WTC11 (cell line): ENCODE measurements around the gene CARD19. TPM values are rescaled to one million over a fixed set of nuclear protein-coding genes. Genes with fewer than 3 reads are reported as not detected.

Experiments used
- ATAC-seq: fragments of 200-7000 bp; cut with Tn5 transposase; 2 replicates; pipeline ENCODE4 v1.10.0; 2021; ENCODE audit warnings: mild to moderate bottlenecking, moderate library complexity
- CTCF ChIA-PET: fragments of 300-600 bp; sonication (Branson Sonifier 250); formaldehyde crosslinking; loops from one replicate; lab custom pipeline; 2021; ENCODE audit warnings: antibody characterized with exemption; lab: Charles Lee
- POLR2A ChIA-PET: fragments of 350-600 bp; sonication (Branson Sonifier 250); formaldehyde crosslinking; loops from one replicate; lab custom pipeline; 2021; ENCODE audit warnings: antibody characterized with exemption; lab: Charles Lee
- DNase-seq: peaks from one replicate; pipeline ENCODE4 v3.0.0; 2021; ENCODE audit warnings: low spot score
- H3K27ac Mint-ChIP-seq: 2 replicates; pipeline ENCODE4 v1.8.0; 2021; ENCODE audit warnings: mixed read lengths
- H3K27me3 Mint-ChIP-seq: 2 replicates; pipeline ENCODE4 v1.8.0; 2021; ENCODE audit warnings: low read depth, mild to moderate bottlenecking, moderate library complexity, mixed read lengths
- H3K36me3 Mint-ChIP-seq: 2 replicates; pipeline ENCODE4 v1.8.0; 2021; ENCODE audit warnings: mixed read lengths
- H3K4me1 Mint-ChIP-seq: 2 replicates; pipeline ENCODE4 v1.8.0; 2022; ENCODE audit warnings: mixed read lengths
- H3K4me3 Mint-ChIP-seq: 2 replicates; pipeline ENCODE4 v1.8.0; 2021; ENCODE audit warnings: mild to moderate bottlenecking, moderate library complexity, mixed read lengths
- H3K9me3 Mint-ChIP-seq: 2 replicates; pipeline ENCODE4 v1.8.0; 2021; ENCODE audit warnings: mixed read lengths
- ATF1 ChIP-seq: sonication (generic); formaldehyde crosslinking; IDR thresholded peaks from 2 replicates; pipeline ENCODE4 v1.8.1; 2023; ENCODE audit warnings: mild to moderate bottlenecking, moderate library complexity, missing genetic modification reagents
- CREM ChIP-seq: sonication (generic); formaldehyde crosslinking; IDR thresholded peaks from 2 replicates; pipeline ENCODE4 v1.8.1; 2022; ENCODE audit warnings: mild to moderate bottlenecking, missing genetic modification reagents, moderate library complexity
- EMX1 ChIP-seq: fragments of 250-450 bp; sonication (Bioruptor Pico); IDR thresholded peaks from 2 replicates; pipeline ENCODE4 v1.8.0; 2021; ENCODE audit warnings: mild to moderate bottlenecking
- GRHL2 ChIP-seq: fragments of 250-450 bp; sonication (Bioruptor Pico); IDR thresholded peaks from 2 replicates; pipeline ENCODE4 v1.8.0; 2022; ENCODE audit warnings: mild to moderate bottlenecking, moderate library complexity; ENCODE audit not compliant: insufficient replicate concordance, severe bottlenecking
- HMGA2 ChIP-seq: fragments of 250-450 bp; sonication (Bioruptor Pico); IDR thresholded peaks from 2 replicates; pipeline ENCODE4 v1.4.0; 2021; ENCODE audit warnings: mild to moderate bottlenecking, moderate library complexity
- JUN ChIP-seq: sonication (generic); formaldehyde crosslinking; IDR thresholded peaks from 2 replicates; pipeline ENCODE4 v1.8.0; 2023; ENCODE audit warnings: mild to moderate bottlenecking, missing genetic modification reagents
- NR1H2 ChIP-seq: sonication (generic); formaldehyde crosslinking; IDR thresholded peaks from 2 replicates; pipeline ENCODE4 v1.9.0; 2021; ENCODE audit warnings: mild to moderate bottlenecking, moderate library complexity, missing genetic modification reagents
- NR3C1 ChIP-seq: sonication (generic); formaldehyde crosslinking; conservative IDR thresholded peaks from 2 replicates; pipeline ENCODE4 v1.8.1; 2023; ENCODE audit warnings: low read depth, mild to moderate bottlenecking, missing genetic modification reagents
- PRRX2 ChIP-seq: fragments of 250-450 bp; sonication (Bioruptor Pico); IDR thresholded peaks from 2 replicates; pipeline ENCODE4 v1.8.0; 2021; ENCODE audit warnings: mild to moderate bottlenecking
- SP1 ChIP-seq: sonication (generic); formaldehyde crosslinking; conservative IDR thresholded peaks from 2 replicates; pipeline ENCODE4 v1.8.1; 2022; ENCODE audit warnings: missing genetic modification reagents
- ZBTB21 ChIP-seq: sonication (generic); formaldehyde crosslinking; IDR thresholded peaks from 2 replicates; pipeline ENCODE4 v1.8.1; 2023; ENCODE audit warnings: mild to moderate bottlenecking, missing genetic modification reagents, borderline replicate concordance
- ZNF232 ChIP-seq: sonication (generic); formaldehyde crosslinking; IDR thresholded peaks from 2 replicates; pipeline ENCODE4 v1.8.0; 2022; ENCODE audit warnings: mild to moderate bottlenecking, missing genetic modification reagents
- ZNF317 ChIP-seq: sonication (generic); formaldehyde crosslinking; IDR thresholded peaks from 2 replicates; pipeline ENCODE4 v1.8.1; 2023; ENCODE audit warnings: low read depth, mild to moderate bottlenecking, moderate library complexity, missing genetic modification reagents, borderline replicate concordance
- ZNF423 ChIP-seq: fragments of 250-450 bp; sonication (Bioruptor Pico); IDR thresholded peaks from 2 replicates; pipeline ENCODE4 v2.1.2; 2022; ENCODE audit warnings: mild to moderate bottlenecking, moderate library complexity
- total RNA-seq: library from RNA; stranded (reverse); gene quantifications from 3 replicates; pipeline ENCODE4 v1.2.3, GENCODE V29; 2021
- TF ChIP-seq, protein P1 (sequence below): sonication (generic); formaldehyde crosslinking; IDR thresholded peaks from 2 replicates; pipeline ENCODE4 v1.8.0; 2022; ENCODE audit warnings: mild to moderate bottlenecking, missing genetic modification reagents
- TF ChIP-seq, protein P2 (sequence below): sonication (generic); formaldehyde crosslinking; IDR thresholded peaks from 2 replicates; pipeline ENCODE4 v1.8.0; 2022; ENCODE audit warnings: mild to moderate bottlenecking, missing genetic modification reagents
- TF ChIP-seq, protein P3 (sequence below): fragments of 250-450 bp; sonication (Bioruptor Pico); conservative IDR thresholded peaks from 2 replicates; pipeline ENCODE4 v1.9.0; 2021; ENCODE audit warnings: mild to moderate bottlenecking
- TF ChIP-seq, protein P4 (sequence below): sonication (generic); formaldehyde crosslinking; IDR thresholded peaks from 2 replicates; pipeline ENCODE4 v1.8.1; 2022; ENCODE audit warnings: mild to moderate bottlenecking, missing genetic modification reagents, moderate library complexity, borderline replicate concordance
- TF ChIP-seq, protein P5 (sequence below): sonication (generic); formaldehyde crosslinking; conservative IDR thresholded peaks from 2 replicates; pipeline ENCODE4 v1.8.1; 2022; ENCODE audit warnings: mild to moderate bottlenecking, missing genetic modification reagents
- TF ChIP-seq, protein P6 (sequence below): sonication (generic); formaldehyde crosslinking; IDR thresholded peaks from 2 replicates; pipeline ENCODE4 v1.8.1; 2023; ENCODE audit warnings: mild to moderate bottlenecking, missing genetic modification reagents
- TF ChIP-seq, protein P7 (sequence below): sonication (generic); formaldehyde crosslinking; IDR thresholded peaks from 2 replicates; pipeline ENCODE4 v1.8.1; 2023; ENCODE audit warnings: mild to moderate bottlenecking, missing genetic modification reagents
- TF ChIP-seq, protein P8 (sequence below): sonication (generic); formaldehyde crosslinking; IDR thresholded peaks from 2 replicates; pipeline ENCODE4 v1.8.0; 2022; ENCODE audit warnings: mild to moderate bottlenecking, missing genetic modification reagents

Gene CARD19
- total RNA-seq, 1 experiment from 2014 or later = 34.5 TPM

DNA sequence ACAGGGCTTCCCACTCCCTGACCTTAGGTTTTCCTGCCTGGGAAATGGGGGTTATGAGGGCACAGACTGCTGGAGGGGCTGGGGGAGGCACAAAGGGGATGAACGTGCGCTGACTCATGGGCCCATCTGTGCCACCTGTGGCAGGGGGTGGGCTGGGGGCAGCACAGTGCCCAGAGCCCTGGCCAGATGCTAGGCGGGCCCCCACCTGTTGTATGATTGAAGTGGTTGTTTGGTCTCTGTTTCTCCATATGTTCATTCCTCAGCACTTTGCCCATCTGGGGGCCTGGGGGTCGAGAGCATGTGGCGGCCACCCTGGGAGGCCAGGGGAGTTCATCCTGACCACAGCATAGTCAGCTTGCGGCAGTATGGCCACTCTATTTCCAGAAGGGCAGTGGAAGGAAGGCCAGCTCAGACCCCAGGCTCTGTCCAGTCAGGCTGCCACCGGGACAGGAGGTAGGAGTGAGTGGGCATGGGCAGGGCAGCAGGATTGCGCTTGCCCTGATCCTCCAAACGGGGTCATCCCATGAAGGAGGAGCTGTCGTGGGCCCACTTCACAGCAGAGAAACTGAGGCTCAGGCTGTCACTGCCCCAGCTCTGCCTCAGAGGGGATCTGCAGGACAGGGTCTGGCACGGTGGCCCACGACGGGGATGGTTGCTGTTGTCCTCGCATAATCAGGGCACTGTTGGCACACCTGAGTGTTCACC, 38.9 kb downstream of the CARD19 start:
- no peak overlapping the region for H3K27ac Mint-ChIP-seq
- no peak for ATAC-seq
- ChIA-PET POLR2A (interaction anchor here (1.1 to 1.3 kb wide), 2 partner anchors 12 to 19 kb away, joined by 4 read pairs; no protein-coding TSS in a partner anchor), CTCF (interaction anchor here (0.6 to 2.6 kb wide), 7 partner anchors 16 to 163 kb away, joined by 3 to 19 read pairs (median 4); no protein-coding TSS in a partner anchor)
- H3K9me3 Mint-ChIP-seq = peaks cover 4% of the 10 kb centered on the region
- peak overlapping the region; percentile 66 for H3K4me3 Mint-ChIP-seq
- H3K4me1 Mint-ChIP-seq = peaks cover 30% of the 10 kb centered on the region
- H3K27me3 Mint-ChIP-seq = peaks cover 20% of the 10 kb centered on the region
- DNase-seq = no peak
- H3K36me3 Mint-ChIP-seq = no peaks in the 10 kb centered on the region
- TF ChIP-seq, protein P1, sequence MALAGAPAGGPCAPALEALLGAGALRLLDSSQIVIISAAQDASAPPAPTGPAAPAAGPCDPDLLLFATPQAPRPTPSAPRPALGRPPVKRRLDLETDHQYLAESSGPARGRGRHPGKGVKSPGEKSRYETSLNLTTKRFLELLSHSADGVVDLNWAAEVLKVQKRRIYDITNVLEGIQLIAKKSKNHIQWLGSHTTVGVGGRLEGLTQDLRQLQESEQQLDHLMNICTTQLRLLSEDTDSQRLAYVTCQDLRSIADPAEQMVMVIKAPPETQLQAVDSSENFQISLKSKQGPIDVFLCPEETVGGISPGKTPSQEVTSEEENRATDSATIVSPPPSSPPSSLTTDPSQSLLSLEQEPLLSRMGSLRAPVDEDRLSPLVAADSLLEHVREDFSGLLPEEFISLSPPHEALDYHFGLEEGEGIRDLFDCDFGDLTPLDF = no peak
- TF ChIP-seq JUN (CRISPR knock-in tag) (no peak), ZNF232 (CRISPR knock-in tag) (no peak), ZBTB21 (CRISPR knock-in tag) (no peak), CREM (CRISPR knock-in tag) (no peak), NR1H2 (CRISPR knock-in tag) (no peak), SP1 (CRISPR knock-in tag) (no peak)
- TF ChIP-seq, protein P2, sequence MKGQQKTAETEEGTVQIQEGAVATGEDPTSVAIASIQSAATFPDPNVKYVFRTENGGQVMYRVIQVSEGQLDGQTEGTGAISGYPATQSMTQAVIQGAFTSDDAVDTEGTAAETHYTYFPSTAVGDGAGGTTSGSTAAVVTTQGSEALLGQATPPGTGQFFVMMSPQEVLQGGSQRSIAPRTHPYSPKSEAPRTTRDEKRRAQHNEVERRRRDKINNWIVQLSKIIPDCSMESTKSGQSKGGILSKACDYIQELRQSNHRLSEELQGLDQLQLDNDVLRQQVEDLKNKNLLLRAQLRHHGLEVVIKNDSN (CRISPR knock-in tag) = no peak

DNA sequence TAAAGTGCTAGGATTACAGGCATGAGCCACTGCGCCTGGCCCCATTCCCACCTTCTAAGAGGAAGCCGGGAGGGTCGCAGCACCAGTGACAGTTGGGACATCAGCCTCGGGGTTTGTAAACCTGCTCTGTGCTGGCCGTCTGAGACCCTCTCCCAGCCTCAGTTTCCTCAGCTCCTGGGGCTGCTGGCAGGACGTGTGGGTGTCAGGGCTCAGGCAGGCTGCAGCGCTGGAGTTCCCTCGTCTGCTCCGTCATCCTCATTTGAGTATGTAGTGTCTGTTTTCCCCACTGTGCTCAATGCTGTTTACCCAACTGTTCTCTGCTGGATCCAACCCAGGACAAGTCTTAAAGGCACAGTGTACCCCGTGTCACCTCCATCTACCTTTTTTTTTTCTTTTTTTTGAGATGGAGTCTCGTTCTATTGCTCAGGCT, 40.0 kb downstream of the CARD19 start:
- Mint-ChIP-seq H3K36me3 (no peaks in the 10 kb centered on the region), H3K27me3 (peaks cover 20% of the 10 kb centered on the region), H3K27ac (no peak overlapping the region), H3K4me3 (no peak overlapping the region), H3K9me3 (peaks cover 4% of the 10 kb centered on the region), H3K4me1 (peaks cover 30% of the 10 kb centered on the region)
- DNase-seq (no peak), ATAC-seq (no peak)
- ChIA-PET POLR2A (no interaction called here), CTCF (interaction anchor here (0.7 to 1.1 kb wide), 3 partner anchors 9 to 27 kb away, joined by 4 read pairs; no protein-coding TSS in a partner anchor)
- no peak for TF ChIP-seq NR3C1 (CRISPR knock-in tag)
- TF ChIP-seq ZBTB21 (CRISPR knock-in tag) = no peak
- no peak for TF ChIP-seq EMX1 (CRISPR knock-in tag)
- no peak for TF ChIP-seq ZNF423
- TF ChIP-seq, protein P3, sequence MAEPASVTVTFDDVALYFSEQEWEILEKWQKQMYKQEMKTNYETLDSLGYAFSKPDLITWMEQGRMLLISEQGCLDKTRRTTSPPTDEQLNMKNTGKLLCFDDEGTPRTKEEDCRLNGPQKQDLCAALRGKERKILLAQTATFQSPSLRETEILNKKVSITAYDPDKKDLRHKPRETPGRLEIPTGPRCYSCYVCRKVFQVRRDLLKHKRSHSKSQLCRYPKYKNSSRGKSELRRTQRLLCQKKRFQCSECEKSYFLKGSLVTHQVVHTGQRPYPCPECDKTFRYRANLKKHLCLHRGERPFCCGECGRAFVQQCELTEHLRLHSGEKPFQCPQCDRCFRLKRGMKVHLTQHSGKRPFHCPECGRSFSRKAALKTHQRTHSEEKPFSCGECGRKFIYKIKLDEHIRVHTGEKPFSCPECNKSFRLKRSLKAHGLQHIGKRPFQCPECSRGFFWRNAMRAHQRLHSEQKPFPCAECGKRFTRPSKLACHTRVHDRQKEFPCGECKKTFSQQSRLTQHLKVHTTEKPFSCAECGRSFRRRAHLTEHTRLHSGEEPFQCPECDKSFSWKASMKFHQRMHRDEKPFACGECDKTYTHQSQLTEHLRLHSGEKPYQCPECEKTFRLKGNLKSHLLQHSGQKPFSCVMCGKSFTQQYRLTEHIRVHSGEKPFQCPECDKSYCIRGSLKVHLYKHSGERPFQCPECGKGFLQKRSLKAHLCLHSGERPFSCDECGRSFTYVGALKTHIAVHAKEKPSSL (CRISPR knock-in tag) = no peak

DNA sequence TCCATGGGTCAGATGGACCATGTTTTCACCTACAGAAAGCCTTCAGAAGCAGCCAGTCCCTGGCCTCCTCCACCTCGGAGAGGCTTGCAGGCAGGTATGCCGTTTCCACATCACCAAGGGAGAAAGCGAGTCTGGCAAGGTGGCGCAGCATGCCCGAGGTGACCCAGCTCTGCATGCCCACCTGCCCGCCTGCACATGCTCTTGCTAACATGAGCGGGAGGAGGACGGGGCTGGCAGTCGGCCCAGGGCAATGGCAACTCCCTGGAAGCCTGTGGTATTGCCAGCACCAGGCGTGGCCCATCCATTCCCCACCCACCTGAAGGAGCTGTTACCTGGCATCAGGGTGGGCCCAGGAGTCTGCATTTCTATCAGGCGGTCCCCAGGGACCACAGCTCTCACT, 41.3 kb downstream of the CARD19 start:
- no peaks in the 10 kb centered on the region for H3K36me3 Mint-ChIP-seq
- CTCF ChIA-PET = interaction anchor here (9.9 kb wide), 1 partner anchor 17 kb away, joined by 67 read pairs; no protein-coding TSS in a partner anchor
- H3K4me1 Mint-ChIP-seq = peaks cover 17% of the 10 kb centered on the region
- H3K27me3 Mint-ChIP-seq = peaks cover 20% of the 10 kb centered on the region
- POLR2A ChIA-PET = no interaction called here
- DNase-seq (no peak), ATAC-seq (no peak)
- no peak overlapping the region for H3K27ac Mint-ChIP-seq
- no peak overlapping the region for H3K4me3 Mint-ChIP-seq
- peaks cover 4% of the 10 kb centered on the region for H3K9me3 Mint-ChIP-seq
- TF ChIP-seq HMGA2 = no peak
- no peak for TF ChIP-seq PRRX2 (CRISPR knock-in tag)
- TF ChIP-seq, protein P4, sequence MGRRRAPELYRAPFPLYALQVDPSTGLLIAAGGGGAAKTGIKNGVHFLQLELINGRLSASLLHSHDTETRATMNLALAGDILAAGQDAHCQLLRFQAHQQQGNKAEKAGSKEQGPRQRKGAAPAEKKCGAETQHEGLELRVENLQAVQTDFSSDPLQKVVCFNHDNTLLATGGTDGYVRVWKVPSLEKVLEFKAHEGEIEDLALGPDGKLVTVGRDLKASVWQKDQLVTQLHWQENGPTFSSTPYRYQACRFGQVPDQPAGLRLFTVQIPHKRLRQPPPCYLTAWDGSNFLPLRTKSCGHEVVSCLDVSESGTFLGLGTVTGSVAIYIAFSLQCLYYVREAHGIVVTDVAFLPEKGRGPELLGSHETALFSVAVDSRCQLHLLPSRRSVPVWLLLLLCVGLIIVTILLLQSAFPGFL (CRISPR knock-in tag) = no peak
- TF ChIP-seq, protein P5, sequence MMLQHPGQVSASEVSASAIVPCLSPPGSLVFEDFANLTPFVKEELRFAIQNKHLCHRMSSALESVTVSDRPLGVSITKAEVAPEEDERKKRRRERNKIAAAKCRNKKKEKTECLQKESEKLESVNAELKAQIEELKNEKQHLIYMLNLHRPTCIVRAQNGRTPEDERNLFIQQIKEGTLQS (CRISPR knock-in tag) = no peak
- no peak for TF ChIP-seq ZNF317 (CRISPR knock-in tag)
- TF ChIP-seq, protein P6, sequence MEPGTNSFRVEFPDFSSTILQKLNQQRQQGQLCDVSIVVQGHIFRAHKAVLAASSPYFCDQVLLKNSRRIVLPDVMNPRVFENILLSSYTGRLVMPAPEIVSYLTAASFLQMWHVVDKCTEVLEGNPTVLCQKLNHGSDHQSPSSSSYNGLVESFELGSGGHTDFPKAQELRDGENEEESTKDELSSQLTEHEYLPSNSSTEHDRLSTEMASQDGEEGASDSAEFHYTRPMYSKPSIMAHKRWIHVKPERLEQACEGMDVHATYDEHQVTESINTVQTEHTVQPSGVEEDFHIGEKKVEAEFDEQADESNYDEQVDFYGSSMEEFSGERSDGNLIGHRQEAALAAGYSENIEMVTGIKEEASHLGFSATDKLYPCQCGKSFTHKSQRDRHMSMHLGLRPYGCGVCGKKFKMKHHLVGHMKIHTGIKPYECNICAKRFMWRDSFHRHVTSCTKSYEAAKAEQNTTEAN (CRISPR knock-in tag) = no peak
- no peak for TF ChIP-seq GRHL2
- TF ChIP-seq, protein P7, sequence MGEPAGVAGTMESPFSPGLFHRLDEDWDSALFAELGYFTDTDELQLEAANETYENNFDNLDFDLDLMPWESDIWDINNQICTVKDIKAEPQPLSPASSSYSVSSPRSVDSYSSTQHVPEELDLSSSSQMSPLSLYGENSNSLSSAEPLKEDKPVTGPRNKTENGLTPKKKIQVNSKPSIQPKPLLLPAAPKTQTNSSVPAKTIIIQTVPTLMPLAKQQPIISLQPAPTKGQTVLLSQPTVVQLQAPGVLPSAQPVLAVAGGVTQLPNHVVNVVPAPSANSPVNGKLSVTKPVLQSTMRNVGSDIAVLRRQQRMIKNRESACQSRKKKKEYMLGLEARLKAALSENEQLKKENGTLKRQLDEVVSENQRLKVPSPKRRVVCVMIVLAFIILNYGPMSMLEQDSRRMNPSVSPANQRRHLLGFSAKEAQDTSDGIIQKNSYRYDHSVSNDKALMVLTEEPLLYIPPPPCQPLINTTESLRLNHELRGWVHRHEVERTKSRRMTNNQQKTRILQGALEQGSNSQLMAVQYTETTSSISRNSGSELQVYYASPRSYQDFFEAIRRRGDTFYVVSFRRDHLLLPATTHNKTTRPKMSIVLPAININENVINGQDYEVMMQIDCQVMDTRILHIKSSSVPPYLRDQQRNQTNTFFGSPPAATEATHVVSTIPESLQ (CRISPR knock-in tag) = no peak
- TF ChIP-seq, protein P8, sequence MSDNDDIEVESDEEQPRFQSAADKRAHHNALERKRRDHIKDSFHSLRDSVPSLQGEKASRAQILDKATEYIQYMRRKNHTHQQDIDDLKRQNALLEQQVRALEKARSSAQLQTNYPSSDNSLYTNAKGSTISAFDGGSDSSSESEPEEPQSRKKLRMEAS (CRISPR knock-in tag) = no peak
- TF ChIP-seq ATF1 (CRISPR knock-in tag) = no peak
